RWPE1 (cell line): ENCODE results near the gene PRR20D.
"Not testable (repeated sequence)": the region's sequence is repeated elsewhere in the genome, so short reads cannot be mapped to it uniquely, and the experiment has no call there.

Source experiments
- CTCF ChIA-PET: fragments of 350-600 bp; sonication (Branson Sonifier 250); formaldehyde crosslinking; extraction: SDS; loops from one replicate; lab custom pipeline; 2021; lab: Yijun Ruan, JAX
- POLR2A ChIA-PET: fragments of 400-600 bp; formaldehyde crosslinking; extraction: SDS; loops from one replicate; lab custom pipeline; 2020; ENCODE audit warnings: antibody characterized with exemption; ENCODE audit not compliant: low non-redundant PET; lab: Yijun Ruan, JAX
- DNase-seq: peaks from one replicate; pipeline ENCODE4 v3.0.0; 2012; ENCODE audit warnings: low spot score
- H3K27ac ChIP-seq: fragments of 450-650 bp; 2 replicates; pipeline ENCODE4 v1.5.1; 2017
- TF ChIP-seq, protein P1 (sequence below): fragments of 450-650 bp; conservative IDR thresholded peaks from 2 replicates; pipeline ENCODE4 v1.5.1; 2017; ENCODE audit warnings: low read depth, mild to moderate bottlenecking

PRR20D gene

DNA sequence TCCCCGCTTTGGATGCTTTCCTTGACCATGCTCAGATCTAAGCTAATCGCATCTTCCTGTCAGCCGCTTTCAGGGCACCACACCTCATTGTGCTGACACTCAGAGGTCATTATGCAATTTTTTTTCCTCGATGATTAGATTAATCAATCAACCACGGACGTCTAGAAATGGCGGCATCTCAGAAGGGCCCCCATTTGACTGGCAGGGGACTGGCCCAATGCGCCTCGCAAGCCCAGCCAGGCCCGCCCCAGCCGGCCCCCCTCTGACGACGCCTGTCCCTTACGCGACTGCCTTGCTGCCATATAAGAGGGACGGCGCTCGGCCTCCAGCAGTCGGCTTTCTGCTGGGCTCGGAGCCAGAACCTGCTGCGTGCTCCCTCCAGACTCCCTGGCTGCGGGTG lies at the start of gene PRR20D:
PRR20D (plus strand) TSS at position 301 of the 400 bp plus-strand sequence. CDS start 387 bp downstream, outside the sequence.
- CTCF ChIA-PET, POLR2A ChIA-PET, H3K27ac ChIP-seq, DNase-seq: not testable (repeated sequence)

DNA sequence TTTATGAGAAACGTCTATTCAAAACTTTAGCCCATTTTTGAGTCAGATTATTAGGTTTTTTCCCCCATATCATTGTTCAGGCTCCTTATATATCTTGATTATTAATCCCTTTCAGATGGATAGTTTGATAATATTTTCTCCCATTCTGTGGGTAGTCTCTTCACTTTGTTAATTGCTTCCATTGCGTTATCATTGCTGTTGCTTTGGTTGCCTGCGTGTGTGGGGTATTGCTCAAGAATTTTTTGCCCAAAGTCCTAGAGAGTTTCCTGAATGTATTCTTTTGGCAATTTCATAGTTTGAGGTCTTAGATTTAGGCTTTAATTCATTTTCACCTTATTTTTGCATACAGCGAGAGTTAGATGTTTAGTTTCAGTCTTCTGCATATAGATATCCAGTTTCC lies 45.5 kb upstream of the PRR20D start:
- TF ChIP-seq, protein P1, sequence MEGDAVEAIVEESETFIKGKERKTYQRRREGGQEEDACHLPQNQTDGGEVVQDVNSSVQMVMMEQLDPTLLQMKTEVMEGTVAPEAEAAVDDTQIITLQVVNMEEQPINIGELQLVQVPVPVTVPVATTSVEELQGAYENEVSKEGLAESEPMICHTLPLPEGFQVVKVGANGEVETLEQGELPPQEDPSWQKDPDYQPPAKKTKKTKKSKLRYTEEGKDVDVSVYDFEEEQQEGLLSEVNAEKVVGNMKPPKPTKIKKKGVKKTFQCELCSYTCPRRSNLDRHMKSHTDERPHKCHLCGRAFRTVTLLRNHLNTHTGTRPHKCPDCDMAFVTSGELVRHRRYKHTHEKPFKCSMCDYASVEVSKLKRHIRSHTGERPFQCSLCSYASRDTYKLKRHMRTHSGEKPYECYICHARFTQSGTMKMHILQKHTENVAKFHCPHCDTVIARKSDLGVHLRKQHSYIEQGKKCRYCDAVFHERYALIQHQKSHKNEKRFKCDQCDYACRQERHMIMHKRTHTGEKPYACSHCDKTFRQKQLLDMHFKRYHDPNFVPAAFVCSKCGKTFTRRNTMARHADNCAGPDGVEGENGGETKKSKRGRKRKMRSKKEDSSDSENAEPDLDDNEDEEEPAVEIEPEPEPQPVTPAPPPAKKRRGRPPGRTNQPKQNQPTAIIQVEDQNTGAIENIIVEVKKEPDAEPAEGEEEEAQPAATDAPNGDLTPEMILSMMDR: no peak
- DNase-seq: no peak
- CTCF ChIA-PET: no interaction called here
- POLR2A ChIA-PET: no interaction called here
- H3K27ac ChIP-seq: no peak overlapping the region

- ChIA-PET CTCF (no interaction called here), POLR2A (no interaction called here)
- H3K27ac ChIP-seq: no peak overlapping the region
- no peak for DNase-seq
- TF ChIP-seq, protein P1: no peak
These were observed 36.8 kb upstream of the PRR20D start for GRCh38 chr13:57123681-57124080.

DNA sequence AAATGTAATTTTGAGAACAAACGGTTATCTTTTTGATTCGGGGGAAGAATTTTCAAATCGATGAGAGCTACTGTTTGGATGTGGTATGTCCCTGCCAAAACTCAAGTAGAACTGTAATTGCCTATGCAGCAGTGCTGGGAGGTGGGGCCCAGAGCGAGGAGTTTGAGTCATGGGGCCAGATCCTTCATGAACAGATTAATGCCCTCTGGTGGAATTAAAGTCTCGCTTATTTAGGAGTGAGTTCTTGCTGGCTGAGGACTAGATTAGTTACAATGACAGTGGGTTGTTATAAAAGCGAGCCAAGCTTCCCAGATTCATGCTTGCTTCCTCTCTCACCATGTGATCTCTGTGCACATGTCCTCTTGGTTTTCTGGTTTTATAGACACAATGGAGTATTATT lies 31.5 kb upstream of the PRR20D start:
- DNase-seq: no peak
- H3K27ac ChIP-seq: no peak overlapping the region
- POLR2A ChIA-PET: no interaction called here
- CTCF ChIA-PET: interaction anchor here (0.7 to 0.8 kb wide), 2 partner anchors 101 to 1460 kb away, joined by 4 to 5 read pairs; no protein-coding TSS in a partner anchor
- TF ChIP-seq, protein P1: no peak

GRCh38 chr13:57136093-57136492 lies 24.3 kb upstream of the PRR20D start:
- H3K27ac ChIP-seq: no peak overlapping the region
- TF ChIP-seq, protein P1: no peak
- CTCF ChIA-PET: no interaction called here
- DNase-seq: no peak
- POLR2A ChIA-PET: no interaction called here

- POLR2A ChIA-PET: no interaction called here
- no peak for DNase-seq
- H3K27ac ChIP-seq: no peak overlapping the region
- TF ChIP-seq, protein P1: no peak
- CTCF ChIA-PET: no interaction called here
These were observed 22.8 kb upstream of the PRR20D start for GRCh38 chr13:57137585-57137984.

GRCh38 chr13:57138988-57139387 lies 21.4 kb upstream of the PRR20D start:
- no peak overlapping the region for H3K27ac ChIP-seq
- ChIA-PET CTCF (no interaction called here), POLR2A (no interaction called here)
- TF ChIP-seq, protein P1: no peak
- no peak for DNase-seq

DNA sequence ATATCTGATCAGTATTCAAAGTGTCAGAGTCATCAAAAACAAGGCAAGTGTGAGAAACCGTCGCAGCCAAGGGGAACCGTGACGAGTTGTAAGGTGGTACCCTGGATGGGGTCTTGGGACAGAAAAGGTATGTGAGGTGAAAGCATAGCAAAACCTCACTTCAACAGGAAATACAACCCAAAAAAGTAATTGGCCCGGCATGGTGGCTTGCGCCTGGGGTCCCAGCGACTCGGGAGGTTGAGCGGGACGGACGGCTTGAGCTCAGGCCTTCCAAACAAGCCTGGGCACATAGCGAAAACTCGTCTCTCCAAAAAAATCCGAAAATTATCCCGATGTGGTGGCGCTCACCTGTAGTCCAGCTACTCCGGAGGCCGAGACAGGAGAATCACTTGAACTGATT lies 20.7 kb upstream of the PRR20D start:
- POLR2A ChIA-PET, DNase-seq, H3K27ac ChIP-seq, CTCF ChIA-PET: not testable (repeated sequence)

- POLR2A ChIA-PET, CTCF ChIA-PET: not testable (repeated sequence)
These were observed 20.0 kb upstream of the PRR20D start, which contains the start of gene PRR20A for GRCh38 chr13:57140235-57140968. TSS of gene PRR20A (plus strand) at chr13:57140918. CDS start at chr13:57141305, 387 bp downstream.

DNA sequence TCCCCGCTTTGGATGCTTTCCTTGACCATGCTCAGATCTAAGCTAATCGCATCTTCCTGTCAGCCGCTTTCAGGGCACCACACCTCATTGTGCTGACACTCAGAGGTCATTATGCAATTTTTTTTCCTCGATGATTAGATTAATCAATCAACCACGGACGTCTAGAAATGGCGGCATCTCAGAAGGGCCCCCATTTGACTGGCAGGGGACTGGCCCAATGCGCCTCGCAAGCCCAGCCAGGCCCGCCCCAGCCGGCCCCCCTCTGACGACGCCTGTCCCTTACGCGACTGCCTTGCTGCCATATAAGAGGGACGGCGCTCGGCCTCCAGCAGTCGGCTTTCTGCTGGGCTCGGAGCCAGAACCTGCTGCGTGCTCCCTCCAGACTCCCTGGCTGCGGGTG lies 13.2 kb upstream of the PRR20D start, which contains the start of gene PRR20B:
PRR20B (plus strand) TSS at position 301 of the 400 bp plus-strand sequence. CDS start 387 bp downstream, outside the sequence.
- CTCF ChIA-PET, DNase-seq, POLR2A ChIA-PET, H3K27ac ChIP-seq: not testable (repeated sequence)

More at GRCh38 chr13:57140235-57140968, 20.0 kb upstream of the PRR20D start, which contains the start of gene PRR20A:
- H3K27ac ChIP-seq, DNase-seq: not testable (repeated sequence)
